ENCODE data around the gene ZNF385B.
"Not testable (repeated sequence)": the region's sequence is repeated elsewhere in the genome, so short reads cannot be mapped to it uniquely, and the experiment has no call there.

The ZNF385B gene

GRCh38 chr2:179467960-179468359 lies 393.5 kb downstream of the ZNF385B start:
- no peak for DNase-seq

DNA sequence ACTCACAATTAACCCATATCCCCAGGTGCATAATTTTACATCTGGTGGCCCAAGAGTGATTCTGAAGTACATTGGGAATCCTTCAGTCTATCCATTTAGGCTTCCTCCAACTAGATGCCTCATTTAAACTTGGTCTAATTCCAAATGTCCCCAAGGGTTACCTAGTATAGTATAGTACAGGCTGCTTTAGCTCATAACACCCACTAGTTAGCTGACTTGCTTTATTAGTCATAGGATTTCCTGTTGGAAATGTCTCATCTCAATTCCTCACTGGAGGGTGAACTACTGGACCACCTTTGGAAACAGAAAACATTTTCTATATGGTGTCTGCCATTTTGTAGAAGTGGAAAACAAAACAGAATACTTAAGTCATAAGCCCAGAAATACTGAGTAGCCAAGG lies 394.3 kb downstream of the ZNF385B start:
- DNase-seq, result no peak

DNA sequence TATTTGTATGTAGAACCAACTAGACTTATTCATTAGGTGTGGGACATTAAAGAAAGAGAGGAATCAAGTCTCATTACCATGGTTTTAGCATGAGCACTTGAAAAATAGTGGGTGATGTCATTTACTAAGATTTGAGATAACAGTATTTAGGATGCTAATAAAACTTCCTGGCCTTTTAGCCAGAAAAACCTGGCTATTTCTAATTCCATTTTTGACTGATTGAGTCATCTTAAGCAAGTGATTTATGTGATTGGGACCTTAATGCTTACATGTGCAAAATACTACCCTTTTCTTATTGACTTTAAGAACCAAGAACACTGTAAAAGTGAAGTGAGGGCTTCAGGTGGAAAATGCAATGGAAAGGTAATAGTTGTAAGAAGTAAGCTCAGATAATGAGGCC lies 400.0 kb downstream of the ZNF385B start:
- DNase-seq, result no peak

DNA sequence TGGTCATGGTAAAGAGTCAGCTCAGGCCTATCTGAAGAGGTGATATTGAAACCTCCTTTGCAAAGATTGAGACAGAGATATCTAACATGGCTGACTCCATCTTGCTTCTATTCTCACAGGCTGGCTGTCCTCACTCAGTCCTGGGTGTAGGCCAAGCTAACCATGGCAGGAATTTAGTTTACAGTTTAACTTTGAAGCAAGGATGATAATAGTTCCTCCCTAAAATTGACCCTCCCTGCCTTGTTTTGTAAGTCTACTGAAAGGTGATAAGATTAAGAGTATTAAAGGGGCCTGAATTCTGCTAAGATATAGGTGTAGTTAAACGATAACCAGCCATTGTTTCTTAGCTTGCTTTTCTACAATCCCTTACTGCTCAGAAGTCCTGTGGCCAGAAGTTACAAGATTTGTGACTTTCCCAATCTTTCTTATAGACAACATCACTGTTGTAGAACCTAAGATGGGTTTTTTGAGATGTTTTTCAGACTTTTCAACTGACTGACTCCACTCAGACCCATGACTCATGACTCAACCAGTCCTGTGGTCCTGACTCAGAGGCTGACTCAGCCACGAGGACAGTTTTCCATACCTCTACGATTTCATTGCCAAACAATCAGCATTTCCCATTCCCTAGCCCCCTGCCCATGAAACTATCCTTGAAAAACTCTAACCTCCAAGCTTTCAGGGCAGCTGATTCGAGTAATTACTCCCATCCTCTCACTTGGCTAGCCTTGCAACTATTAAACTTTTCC lies 401.1 kb downstream of the ZNF385B start:
- no peak for DNase-seq

GRCh38 chr2:179458113-179458512 lies 403.3 kb downstream of the ZNF385B start:
- DNase-seq, result not testable (repeated sequence)

- no peak for DNase-seq
These were observed 405.6 kb downstream of the ZNF385B start for GRCh38 chr2:179455824-179456223.

DNA sequence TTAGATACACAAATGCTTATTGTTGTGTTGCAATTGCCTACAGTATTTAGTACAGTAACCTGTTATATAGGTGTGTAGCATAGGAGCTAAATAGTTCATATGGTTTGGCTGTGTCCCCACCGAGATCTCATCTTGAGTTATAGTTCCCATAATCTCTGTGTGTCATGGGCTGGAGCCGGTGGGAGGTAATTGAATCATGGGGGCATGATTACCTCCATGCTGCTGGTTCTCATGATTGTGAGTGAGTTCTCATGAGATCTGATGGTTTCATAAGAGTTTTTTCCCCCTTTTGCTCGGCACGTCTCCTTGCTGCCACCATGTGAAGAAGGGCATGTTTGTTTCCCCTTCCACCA lies 406.3 kb downstream of the ZNF385B start:
- DNase-seq, result no peak

GRCh38 chr2:179454443-179455171 lies 406.8 kb downstream of the ZNF385B start:
- DNase-seq, result no peak

DNA sequence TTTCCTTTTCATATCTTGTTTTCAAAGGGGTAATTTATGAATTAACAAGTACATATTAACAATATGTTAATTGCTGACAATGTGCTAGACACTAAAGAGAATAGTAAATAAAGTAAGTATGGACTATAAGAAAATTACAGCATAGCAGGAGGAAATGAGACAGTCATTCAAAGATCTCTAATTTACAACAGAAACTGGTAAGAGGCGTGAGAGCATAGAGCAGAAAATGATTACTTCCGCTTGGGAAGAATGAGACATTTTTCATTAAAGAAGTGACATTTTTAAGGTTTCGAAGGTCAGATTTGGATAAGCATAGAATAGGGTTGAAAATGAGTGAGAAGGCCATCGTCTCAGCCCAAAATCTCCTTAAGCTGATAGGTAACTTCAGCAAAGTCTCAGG lies 412.4 kb downstream of the ZNF385B start:
- DNase-seq, result no peak

GRCh38 chr2:179447839-179448447 lies 413.5 kb downstream of the ZNF385B start:
- DNase-seq, result no peak

- no peak for DNase-seq
These were observed 414.0 kb downstream of the ZNF385B start for GRCh38 chr2:179447421-179447820.

DNA sequence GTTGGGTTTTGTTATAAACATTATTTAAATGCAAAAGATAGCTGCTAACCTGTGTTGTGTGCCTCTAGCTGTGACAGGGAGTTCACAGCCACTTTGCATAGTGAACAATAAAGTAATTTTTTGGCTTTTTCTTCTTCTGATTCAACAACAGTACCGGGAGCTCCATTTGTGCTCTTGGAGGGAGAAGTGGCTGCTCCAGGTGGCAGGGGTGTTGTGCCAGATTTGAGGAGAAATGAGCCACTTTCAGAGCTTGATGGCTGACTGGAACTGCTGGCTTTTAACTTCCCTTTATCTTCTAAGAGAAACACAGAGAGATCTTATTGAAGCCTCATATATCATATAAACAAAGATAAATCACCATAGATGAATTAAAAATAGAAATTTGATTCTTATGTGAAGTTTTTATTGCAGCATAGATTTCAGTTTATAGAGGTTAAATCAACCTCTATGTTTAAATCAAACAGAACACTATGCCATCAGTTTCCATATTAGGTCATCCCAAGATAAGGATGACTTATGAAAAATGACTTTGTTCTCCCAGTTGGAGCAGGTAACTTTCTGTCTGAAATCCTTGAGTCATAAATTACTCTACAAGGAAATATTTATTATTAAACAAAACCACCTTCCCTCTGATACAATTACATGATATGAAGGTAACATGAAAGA lies 414.8 kb downstream of the ZNF385B start:
- no peak for DNase-seq

DNA sequence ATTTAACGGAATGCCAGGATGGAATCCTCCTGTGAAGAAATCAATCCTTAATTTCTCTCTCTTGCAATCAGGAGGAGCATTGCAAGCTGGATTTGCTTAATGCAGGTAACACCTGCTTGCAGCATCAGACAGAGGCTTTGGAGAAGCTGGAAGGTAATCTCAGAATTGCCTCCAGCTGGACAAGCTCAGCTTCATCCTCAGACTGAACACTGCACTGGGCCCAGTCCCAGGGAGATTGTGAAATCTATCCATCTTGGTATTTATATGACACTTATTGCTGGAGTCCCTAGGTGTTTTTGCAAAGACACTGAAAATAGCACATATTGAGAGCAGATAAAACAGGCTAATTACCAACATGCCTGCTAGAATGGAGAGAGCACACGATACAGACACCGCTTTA lies 417.4 kb downstream of the ZNF385B start:
- no peak for DNase-seq

DNA sequence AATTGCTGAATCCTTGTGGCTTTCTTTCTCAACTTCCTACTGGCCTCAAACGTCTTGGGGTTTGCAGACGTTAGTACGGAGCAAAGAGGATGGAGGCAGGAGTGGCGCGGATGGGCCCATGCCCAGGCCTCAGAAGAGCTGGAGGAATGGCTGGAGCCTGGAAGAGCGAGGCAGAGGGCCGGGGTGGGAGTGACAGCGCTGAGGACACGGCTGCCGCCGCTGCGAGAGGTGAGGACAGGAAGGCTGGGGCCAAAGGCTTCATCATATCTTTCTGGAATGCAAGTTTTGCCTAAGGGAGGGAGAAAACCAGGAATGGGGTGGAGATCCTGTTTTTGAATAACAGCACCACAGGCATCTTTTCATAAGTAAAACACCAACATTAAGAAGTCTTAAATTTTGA lies 418.2 kb downstream of the ZNF385B start:
- no peak for DNase-seq

DNA sequence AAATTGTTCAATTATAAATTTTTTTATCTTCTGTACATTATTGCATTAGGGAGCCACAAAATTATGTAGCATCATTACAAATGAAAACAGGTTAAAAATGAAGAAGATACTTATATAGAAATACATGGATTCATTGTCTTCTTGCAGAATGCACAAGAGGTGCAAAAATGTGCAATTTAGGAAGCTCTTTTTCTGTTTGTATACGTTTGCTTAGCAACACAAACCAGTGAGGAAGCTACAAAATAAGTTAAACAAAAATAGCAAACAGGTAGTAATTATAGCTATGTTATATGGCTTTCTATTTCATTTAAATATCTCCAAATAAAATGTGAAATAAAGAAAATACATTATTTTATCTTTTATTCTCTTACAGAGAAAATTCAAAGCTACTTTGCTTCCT lies 419.2 kb downstream of the ZNF385B start:
- no peak for DNase-seq

- DNase-seq, result no peak
These were observed 419.9 kb downstream of the ZNF385B start for GRCh38 chr2:179441551-179441950.

GRCh38 chr2:179440642-179441251 lies 420.7 kb downstream of the ZNF385B start:
- DNase-seq, result no peak

GRCh38 chr2:179438654-179439053 lies 422.8 kb downstream of the ZNF385B start:
- no peak for DNase-seq

DNA sequence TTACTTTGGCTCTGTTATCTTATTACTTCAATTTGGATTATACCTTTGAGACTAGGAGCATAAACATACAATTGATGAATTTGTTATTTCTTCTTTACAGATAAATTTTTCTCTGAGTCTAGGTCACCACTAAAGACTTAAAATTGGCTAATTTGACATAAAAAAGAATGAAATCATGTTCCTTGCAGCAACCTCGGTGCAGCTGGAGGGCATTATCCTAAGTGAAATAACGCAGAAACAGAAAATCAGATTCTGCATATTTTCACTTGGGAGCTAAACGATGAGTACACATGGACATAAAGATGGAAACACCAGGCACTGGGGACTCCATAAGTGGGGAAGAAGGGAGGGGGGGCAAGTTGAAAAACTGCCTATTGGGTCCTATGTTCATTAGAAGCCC lies 424.0 kb downstream of the ZNF385B start:
- DNase-seq, result no peak

- DNase-seq, result no peak
These were observed 425.8 kb downstream of the ZNF385B start for GRCh38 chr2:179435566-179435965.

DNA sequence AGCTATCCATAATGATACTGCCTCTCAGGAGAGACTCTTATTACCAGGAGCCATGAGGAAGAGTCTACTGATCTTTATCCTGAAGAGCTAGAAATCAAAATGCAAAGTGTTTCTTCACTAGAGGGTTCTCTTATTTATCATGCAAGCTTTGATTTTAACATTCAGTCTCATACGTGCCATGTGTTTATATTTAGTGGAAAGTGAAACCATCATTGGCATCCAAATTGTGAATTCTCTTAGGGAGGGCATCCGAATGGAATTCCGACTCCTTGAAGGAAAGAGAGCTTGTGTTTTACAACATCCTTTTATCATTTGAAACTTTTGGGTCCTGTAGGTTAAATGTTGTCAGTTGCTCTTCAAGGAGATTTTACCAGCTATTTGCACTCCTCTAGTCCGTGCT lies 426.4 kb downstream of the ZNF385B start:
- no peak for DNase-seq

- no peak for DNase-seq
These were observed 427.1 kb downstream of the ZNF385B start for GRCh38 chr2:179434357-179434756.

- DNase-seq, result no peak
These were observed 428.7 kb downstream of the ZNF385B start for GRCh38 chr2:179432751-179433150.
